DOHH2 (cell line): ENCODE results near the gene APOA4.

Source experiments
- EZH2phosphoT487 ChIP-seq: fragments of 200-600 bp; sonication (generic); IDR thresholded peaks from 2 replicates; pipeline ENCODE4 v1.6.1; 2017; ENCODE audit warnings: borderline replicate concordance, mild to moderate bottlenecking, antibody characterized with exemption, low read length, moderate library complexity, mixed read lengths
- TF ChIP-seq, protein P1 (sequence below): fragments of 200-600 bp; sonication (generic); IDR thresholded peaks from one replicate; pipeline ENCODE4 v1.5.1; 2014; ENCODE audit warnings: antibody characterized with exemption, mild to moderate bottlenecking, low read depth, low read length; ENCODE audit not compliant: poor library complexity, severe bottlenecking

DNA sequence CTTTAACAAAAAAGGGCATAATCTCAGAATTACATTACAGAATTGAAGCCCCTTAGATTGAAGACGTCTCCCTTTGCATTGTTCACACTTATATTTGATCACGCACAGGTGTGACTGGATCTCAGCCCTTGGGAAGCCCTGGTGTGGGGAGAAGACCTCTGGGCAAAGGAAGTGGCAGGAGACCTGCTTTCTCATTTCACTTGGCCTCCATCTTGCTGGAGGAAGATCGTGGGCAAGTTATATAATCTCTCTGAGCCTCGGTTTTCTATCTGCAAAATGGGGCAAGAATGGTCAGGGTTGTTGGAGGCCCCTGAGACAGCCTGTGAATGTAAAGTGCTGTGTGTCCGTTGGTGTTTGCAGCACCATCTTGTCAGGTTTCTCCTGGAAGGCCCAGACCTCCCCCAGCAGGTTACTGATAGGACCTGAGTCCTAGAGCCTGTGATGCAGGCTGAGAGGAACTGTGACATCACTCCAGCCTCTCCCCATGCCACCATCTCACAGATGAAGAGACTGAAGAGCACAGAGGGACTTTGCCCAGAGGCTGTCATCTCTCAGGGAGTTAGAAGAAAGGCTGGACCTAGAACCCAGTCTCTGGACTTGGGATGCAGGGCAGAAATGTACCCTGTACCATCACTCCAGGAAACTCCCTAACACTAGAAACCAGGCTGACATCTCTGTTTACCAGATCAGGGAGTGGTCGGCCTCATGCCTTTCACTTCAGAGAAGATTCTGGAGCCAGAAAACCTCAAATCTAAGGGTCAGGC lies 15.4 kb upstream of the APOA4 start:
- TF ChIP-seq, protein P1, sequence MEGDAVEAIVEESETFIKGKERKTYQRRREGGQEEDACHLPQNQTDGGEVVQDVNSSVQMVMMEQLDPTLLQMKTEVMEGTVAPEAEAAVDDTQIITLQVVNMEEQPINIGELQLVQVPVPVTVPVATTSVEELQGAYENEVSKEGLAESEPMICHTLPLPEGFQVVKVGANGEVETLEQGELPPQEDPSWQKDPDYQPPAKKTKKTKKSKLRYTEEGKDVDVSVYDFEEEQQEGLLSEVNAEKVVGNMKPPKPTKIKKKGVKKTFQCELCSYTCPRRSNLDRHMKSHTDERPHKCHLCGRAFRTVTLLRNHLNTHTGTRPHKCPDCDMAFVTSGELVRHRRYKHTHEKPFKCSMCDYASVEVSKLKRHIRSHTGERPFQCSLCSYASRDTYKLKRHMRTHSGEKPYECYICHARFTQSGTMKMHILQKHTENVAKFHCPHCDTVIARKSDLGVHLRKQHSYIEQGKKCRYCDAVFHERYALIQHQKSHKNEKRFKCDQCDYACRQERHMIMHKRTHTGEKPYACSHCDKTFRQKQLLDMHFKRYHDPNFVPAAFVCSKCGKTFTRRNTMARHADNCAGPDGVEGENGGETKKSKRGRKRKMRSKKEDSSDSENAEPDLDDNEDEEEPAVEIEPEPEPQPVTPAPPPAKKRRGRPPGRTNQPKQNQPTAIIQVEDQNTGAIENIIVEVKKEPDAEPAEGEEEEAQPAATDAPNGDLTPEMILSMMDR: no peak
- no peak for TF ChIP-seq EZH2phosphoT487
